ENCODE measurements around the gene USP32.
"Not testable (repeated sequence)": the region's sequence is repeated elsewhere in the genome, so short reads cannot be mapped to it uniquely, and the experiment has no call there.

USP32 gene

GRCh38 chr17:60229188-60229802 lies 162.6 kb downstream of the USP32 start:
- DNase-seq (ENCODE audit: low read depth) = no peak

- DNase-seq (ENCODE audit: low read depth) = not testable (repeated sequence)
Observed at GRCh38 chr17:60227276-60227675, 164.7 kb downstream of the USP32 start.

- DNase-seq (ENCODE audit: low read depth) = no peak
Observed at GRCh38 chr17:60224064-60224463, 167.9 kb downstream of the USP32 start.

DNA sequence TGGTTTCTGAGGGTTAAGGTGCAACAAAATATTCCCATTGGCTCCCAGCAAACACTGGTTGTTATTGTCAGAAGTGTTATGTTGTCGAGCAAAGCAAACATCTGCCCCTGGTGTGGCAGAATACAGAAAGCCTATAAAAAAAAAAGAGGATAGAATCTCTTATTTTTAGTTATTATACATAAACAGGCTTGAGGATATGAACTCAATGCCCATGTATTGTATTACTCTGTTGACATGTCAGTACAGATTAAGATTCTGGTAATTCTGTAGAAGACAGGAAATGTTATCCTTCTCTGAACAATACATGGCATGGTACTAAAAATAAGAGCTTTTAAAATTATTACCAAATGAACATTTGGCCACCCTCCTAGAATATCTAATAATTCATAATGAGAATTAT lies 168.5 kb downstream of the USP32 start:
- no peak for DNase-seq (ENCODE audit: low read depth)

DNA sequence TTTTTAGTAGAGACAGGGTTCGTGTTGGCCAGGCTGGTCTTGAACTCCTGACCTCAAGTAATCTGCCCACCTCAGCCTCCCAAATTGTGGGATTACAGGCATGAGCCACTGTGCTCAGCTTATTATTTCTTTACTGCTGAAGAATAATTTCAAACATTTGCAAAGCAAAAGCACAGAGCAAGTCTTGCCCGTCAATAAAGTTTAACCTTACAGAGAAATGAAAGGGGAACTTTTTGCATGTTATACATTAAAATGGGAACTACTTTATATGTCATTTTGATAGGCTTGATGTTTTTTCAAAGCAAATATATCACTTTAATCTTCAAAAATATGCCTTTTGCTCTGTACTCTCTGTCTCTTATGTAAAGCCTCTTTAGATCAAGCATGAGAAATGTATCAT lies 173.2 kb downstream of the USP32 start:
- DNase-seq (ENCODE audit: low read depth) = not testable (repeated sequence)

DNA sequence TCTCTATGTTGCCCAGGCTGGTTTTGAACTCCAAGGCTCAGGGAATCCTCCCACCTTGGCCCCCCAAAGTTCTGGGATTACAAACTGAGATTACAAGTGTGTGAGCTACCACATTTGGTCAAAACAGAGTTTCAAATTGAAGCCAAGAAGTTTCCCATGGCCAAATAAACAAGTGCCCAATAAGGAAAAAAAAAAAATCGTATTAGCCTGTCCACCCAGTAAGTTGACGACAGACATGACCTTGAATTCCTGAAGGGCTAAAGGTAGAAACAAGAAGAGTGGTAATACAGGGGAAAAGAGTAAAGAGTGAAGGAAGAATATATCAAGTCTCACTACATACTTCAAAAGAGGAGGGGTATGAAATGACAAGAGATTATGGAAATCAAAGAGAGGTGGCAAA lies 176.0 kb downstream of the USP32 start:
- DNase-seq (ENCODE audit: low read depth) = not testable (repeated sequence)

DNA sequence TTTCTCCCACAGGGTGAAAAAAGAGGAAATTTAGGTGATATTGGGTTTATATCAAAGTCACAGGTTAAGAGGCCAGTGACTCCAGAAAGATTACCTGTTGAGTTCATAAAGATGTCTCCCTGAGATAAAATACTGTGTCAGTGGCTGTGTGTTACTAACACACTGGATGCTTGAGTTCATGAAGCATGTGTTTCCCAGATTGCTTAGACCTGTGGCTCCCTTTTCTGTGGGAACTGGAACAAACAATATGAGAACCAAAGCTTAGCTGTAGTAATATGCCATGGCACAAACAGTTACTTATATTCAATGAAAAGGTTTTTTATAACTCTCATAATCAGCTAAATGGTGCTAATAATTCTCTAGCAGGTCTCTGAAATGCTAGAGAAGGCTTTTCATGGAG lies 180.7 kb downstream of the USP32 start:
- not testable (repeated sequence) for DNase-seq (ENCODE audit: low read depth)

- DNase-seq (ENCODE audit: low read depth) = not testable (repeated sequence)
Observed at GRCh38 chr17:60208302-60208701, 183.6 kb downstream of the USP32 start.

GRCh38 chr17:60205782-60206181 lies 186.2 kb downstream of the USP32 start:
- DNase-seq (ENCODE audit: low read depth) = not testable (repeated sequence)

DNA sequence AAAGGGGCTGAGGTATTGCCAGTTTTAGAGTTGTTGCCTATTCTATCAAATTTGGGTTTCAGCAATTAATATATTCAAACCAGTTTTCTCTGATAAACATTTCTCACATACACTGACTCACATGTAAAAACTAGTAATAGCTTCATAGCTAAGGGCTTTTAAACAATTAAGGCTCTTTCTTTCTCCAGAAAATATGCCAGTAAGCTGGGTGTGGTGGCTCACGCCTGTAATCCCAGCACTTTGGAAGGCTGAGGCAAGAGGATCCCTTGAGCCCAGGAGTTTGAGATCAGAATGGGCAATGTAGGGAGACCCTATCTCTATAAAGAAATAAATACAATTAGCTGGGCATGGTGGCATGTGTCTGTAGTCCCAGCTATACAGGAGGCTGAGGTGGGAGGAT lies 193.3 kb downstream of the USP32 start:
- not testable (repeated sequence) for DNase-seq (ENCODE audit: low read depth)

GRCh38 chr17:60194141-60194540 lies 197.8 kb downstream of the USP32 start:
- not testable (repeated sequence) for DNase-seq (ENCODE audit: low read depth)

- no peak for DNase-seq (ENCODE audit: low read depth)
Observed at GRCh38 chr17:60193482-60193881, 198.5 kb downstream of the USP32 start.

DNA sequence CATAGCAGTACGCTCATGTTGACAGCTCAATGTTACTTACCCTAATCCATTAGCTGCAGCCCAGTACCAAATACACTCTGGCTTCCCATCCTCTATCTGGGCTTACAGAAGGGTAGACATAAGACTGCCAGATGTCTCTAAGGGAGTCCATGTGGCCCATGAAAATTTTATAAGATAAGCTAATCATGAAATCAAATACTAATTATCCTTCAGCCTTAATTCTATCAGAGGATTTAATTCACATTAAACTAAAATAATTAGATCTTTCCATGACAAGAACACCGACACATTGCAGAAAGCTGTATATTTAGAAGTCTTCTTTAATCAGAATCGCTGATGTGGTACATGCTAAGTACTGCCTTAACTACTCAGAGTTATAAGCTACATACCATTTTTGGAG lies 198.9 kb downstream of the USP32 start:
- DNase-seq (ENCODE audit: low read depth) = not testable (repeated sequence)

GRCh38 chr17:60190032-60190431 lies 201.9 kb downstream of the USP32 start:
- DNase-seq (ENCODE audit: low read depth) = not testable (repeated sequence)

GRCh38 chr17:60188759-60189158 lies 203.2 kb downstream of the USP32 start:
- DNase-seq (ENCODE audit: low read depth) = no peak

DNA sequence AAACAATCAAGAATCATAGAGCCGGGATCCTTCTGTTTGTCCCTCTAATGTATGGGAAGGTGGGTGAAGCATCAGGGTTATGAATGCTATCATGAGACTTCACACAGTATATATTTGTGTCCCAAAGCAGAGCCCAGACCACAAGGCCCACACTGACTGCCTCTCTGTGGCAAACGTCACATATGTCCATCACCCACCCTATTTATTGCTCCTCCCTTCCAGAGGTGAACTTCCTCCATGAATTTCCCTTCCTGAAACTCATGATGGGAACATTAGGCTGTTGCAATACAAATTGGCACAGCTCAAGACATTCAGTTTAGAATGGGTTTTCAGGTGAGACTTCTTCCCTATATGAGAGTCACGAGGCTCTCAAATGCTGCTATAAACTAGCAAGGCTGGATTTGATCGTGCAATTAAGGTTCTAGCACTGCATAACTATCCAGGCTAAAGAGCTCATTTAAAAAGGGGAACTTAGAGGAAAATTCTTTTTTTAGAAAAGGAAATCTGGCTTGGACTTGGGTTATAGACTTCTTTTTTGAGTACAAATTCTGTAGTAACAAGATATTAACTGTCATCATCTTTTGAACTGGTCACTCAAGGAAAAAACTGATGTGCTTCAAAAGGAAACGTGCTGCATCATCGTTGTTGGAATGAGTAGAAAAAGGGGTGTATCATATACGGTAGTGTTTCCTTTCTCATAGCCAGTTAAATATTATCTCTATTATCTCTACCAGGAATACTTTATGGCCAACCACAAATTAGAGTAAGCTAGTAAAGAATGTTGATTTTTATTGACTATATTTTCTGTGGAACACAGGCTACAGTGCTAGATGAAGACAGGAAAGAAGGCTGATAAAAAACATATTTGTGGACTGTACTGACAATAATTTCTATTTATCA lies 204.8 kb downstream of the USP32 start:
- DNase-seq (ENCODE audit: low read depth) = not testable (repeated sequence)

DNA sequence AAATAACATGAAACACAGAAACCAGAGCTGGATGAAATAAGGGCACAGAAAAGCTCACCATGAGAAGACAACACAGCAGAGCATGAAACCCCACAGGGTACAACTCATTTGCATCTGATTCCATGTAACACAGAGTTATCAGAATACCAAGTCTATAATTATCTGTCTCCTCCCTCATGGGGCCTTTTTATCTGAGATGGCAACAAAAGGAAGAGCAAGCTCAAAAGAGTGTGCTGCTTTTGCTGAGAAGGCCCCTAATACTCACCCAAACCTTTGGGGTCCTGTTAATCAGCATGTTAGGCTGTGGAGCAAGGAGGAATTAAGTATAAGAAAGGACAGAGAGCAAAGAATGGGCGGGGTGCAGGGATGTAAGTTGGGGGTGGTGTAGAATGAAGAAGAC lies 205.6 kb downstream of the USP32 start:
- DNase-seq (ENCODE audit: low read depth) = not testable (repeated sequence)

- DNase-seq (ENCODE audit: low read depth) = not testable (repeated sequence)
Observed at GRCh38 chr17:60180380-60180779, 211.6 kb downstream of the USP32 start.

GRCh38 chr17:60178180-60178579 lies 213.8 kb downstream of the USP32 start:
- DNase-seq (ENCODE audit: low read depth) = not testable (repeated sequence)

- DNase-seq (ENCODE audit: low read depth) = not testable (repeated sequence)
Observed at GRCh38 chr17:60176763-60177162, 215.2 kb downstream of the USP32 start.

GRCh38 chr17:60174767-60175166 lies 217.2 kb downstream of the USP32 start:
- not testable (repeated sequence) for DNase-seq (ENCODE audit: low read depth)

DNA sequence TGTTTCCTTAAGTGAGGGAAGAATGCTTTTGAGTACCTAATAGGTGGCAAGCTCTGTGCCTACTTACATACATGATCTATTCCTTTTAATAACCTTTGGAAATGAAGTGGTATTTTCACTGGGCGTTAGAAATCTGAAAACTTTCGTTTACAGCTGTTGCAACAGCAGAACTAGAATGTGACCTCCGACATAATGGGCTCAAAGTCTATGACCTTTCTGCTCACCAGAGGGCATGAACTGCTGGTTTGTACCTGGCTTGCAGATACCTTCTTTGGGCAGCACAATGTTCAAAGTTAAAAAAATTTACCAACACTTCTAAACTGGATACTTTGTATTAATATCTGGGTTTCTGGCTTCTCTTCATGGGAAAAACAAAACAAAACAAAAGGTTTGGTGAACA lies 217.9 kb downstream of the USP32 start:
- DNase-seq (ENCODE audit: low read depth) = no peak

GRCh38 chr17:60173304-60173819 lies 218.6 kb downstream of the USP32 start:
- no peak for DNase-seq (ENCODE audit: low read depth)

Data from activated T-helper 1 cell treated with Interleukin-2 at 50 U/mL for 16 hours (primary cell).